Cardiac ventricle fibroblast (primary cell): ENCODE results near the gene IQGAP1. TPM values are rescaled to one million over a fixed set of nuclear protein-coding genes. Genes with fewer than 3 reads are reported as not detected.

Experiments used
- total RNA-seq: library from RNA; depleted of rRNA; stranded (reverse); fragments of >200 nt; gene quantifications from 2 replicates; pipeline ENCODE4 v1.2.3, GENCODE V29; 2015

Gene IQGAP1, protein sequence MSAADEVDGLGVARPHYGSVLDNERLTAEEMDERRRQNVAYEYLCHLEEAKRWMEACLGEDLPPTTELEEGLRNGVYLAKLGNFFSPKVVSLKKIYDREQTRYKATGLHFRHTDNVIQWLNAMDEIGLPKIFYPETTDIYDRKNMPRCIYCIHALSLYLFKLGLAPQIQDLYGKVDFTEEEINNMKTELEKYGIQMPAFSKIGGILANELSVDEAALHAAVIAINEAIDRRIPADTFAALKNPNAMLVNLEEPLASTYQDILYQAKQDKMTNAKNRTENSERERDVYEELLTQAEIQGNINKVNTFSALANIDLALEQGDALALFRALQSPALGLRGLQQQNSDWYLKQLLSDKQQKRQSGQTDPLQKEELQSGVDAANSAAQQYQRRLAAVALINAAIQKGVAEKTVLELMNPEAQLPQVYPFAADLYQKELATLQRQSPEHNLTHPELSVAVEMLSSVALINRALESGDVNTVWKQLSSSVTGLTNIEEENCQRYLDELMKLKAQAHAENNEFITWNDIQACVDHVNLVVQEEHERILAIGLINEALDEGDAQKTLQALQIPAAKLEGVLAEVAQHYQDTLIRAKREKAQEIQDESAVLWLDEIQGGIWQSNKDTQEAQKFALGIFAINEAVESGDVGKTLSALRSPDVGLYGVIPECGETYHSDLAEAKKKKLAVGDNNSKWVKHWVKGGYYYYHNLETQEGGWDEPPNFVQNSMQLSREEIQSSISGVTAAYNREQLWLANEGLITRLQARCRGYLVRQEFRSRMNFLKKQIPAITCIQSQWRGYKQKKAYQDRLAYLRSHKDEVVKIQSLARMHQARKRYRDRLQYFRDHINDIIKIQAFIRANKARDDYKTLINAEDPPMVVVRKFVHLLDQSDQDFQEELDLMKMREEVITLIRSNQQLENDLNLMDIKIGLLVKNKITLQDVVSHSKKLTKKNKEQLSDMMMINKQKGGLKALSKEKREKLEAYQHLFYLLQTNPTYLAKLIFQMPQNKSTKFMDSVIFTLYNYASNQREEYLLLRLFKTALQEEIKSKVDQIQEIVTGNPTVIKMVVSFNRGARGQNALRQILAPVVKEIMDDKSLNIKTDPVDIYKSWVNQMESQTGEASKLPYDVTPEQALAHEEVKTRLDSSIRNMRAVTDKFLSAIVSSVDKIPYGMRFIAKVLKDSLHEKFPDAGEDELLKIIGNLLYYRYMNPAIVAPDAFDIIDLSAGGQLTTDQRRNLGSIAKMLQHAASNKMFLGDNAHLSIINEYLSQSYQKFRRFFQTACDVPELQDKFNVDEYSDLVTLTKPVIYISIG (N-terminal part only)
- total RNA-seq = 133 and 150 TPM in 2 replicates

DNA sequence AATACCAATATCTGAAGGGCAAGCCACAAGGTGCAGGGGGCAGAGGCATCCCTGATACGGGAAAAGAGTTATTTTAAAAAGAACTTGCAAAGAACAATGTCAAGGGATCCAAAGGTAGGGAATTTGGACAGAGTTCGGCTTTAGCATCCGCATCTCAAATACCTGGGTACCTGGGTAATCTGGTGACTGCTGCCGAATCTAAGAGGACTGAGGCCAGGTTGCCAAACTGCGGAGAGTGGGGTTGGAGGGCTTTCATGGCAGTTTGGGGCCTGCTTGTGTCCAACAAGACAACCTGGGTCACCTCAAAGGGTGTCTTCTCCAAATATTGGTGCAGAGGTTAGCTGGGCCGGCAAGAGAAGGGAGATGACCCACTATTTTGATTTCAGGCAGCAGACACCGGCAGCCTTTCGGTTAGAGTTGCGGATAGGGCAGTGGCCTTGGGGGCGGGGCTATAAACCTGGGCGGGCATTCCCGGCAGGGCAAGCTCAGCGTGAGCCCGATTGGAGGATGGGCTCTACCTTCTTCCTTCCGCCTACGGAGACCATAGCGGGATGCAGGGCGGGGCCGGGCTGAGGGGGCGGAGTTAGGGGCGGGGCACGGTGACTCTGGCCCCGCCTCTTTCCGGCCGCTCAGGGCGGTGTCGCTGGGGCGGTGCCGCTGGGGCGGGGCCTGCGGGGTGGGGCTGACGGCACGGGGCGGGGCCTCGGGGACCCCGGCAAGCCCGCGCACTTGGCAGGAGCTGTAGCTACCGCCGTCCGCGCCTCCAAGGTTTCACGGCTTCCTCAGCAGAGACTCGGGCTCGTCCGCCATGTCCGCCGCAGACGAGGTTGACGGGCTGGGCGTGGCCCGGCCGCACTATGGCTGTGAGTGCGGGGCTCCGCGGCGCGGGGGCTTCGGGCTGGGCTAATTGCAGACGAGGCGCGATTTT lies at the start of gene IQGAP1:
Gene IQGAP1 (plus strand): TSS at position 709 of the 928 bp plus-strand sequence. CDS start 100 bp downstream, at position 809.

DNA sequence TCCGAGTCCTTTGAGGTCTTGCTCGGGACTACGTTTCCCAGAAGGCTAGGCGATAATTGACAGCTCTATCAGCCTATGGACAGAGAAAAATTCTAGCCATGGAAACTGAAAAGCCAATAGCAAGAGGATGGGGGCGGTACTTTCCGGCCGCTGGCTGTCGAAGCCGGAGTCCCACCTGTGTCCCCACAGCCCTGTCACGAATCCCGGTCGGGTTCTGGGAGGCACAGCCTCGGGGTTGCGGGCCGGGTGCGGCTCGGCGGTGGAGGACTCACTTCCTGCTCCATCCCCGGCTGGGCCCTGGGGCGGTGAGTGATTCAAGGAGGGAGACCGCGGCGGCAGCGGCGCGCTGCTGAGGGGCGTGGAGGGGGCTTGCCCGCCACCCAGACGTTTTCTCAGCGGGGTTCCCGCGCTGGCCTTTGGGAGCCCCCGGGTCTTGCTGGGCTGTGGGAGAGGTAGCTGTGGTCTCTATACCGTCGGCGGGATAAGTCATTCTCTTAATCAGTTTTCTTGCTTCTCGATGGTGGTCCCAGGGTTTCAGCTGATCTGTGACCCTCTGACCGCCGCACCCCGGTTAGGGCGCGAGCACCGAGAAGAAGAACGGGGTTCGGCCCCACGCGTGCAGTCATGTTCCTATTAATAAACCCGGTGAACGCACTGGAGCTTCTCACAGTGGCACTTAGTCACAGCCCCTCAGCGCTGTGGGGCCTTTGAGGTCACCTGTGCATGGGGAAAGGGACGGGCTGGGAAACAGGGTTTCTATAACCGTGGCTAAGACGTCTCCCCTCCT lies 35.7 kb upstream of the IQGAP1 start, which contains the start of gene ZNF774:
Gene ZNF774 (plus strand): TSS at position 178 of the 787 bp plus-strand sequence. CDS start 2,377 bp downstream, outside the sequence.

DNA sequence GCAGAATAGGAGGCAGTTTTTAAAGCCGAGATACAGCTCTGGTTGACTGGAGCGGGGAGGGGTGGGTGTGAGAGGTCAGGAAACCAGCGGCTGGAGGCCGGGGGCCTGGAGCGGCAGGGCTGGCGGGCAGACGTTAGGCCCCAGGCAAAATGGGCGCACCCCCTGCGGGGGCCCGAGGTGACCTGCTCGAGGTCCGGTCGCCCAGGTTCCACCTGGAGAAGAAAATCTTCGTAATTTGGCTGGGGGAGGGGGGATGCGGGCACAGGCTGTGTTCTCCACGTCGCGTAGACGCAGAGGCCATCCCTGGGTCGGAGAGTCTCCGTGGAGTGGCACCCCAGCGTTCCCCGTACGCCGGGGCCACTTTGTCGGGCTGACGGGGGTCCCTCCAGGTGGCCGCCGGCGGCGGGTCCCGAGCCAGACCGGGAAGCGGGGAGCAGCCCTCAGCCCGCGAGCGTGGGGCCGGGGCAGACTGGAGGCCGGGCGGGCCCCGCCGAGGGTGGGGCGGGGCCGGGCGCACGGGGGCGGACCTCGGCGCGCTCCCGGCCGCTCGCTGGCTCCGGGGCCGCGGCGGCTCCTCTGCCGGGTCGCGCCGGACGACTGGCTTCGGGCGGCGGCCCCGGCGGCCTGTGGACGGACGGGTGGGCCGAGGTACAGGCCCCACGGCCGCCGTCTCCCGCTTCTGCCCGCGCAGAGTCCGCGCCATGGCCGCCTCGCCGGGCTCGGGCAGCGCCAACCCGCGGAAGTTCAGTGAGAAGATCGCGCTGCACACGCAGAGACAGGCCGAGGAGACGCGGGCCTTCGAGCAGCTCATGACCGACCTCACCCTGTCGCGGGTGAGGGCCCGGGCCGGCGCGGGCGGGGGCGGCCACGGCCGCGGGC lies 141.6 kb downstream of the IQGAP1 start, which contains the start of gene CRTC3:
Gene CRTC3 (plus strand): TSS at position 553 of the 879 bp plus-strand sequence. CDS start 149 bp downstream, at position 702.

Other genes with a start within 250 kb of the IQGAP1 start
- gene SEMA4B, start 186.9 kb upstream of the IQGAP1 start, total RNA-seq = 14.7 and 24.3 TPM in 2 replicates
- 29.1 and 29.3 TPM in 2 replicates for gene CIB1, start 154.3 kb upstream of the IQGAP1 start, total RNA-seq
- gene GDPGP1, start 154.0 kb upstream of the IQGAP1 start, total RNA-seq = 4.7 and 16.0 TPM in 2 replicates
- not detected in 2 replicates for gene TTLL13, start 138.7 kb upstream of the IQGAP1 start, total RNA-seq
- 38.4 and 49.5 TPM in 2 replicates for gene NGRN, start 122.6 kb upstream of the IQGAP1 start, total RNA-seq
- gene ZNF774, start 36.0 kb upstream of the IQGAP1 start, total RNA-seq = 0.19 and 0.34 TPM in 2 replicates
- gene CRTC3, start 141.7 kb downstream of the IQGAP1 start, total RNA-seq = 17.8 and 18.4 TPM in 2 replicates